Superior temporal gyrus (tissue), 1 donor: ENCODE data around the gene FCRL2.

Experiments
- DNase-seq: peaks from one replicate; pipeline ENCODE4 v3.0.0-alpha.2; 2016; ENCODE audit errors: extremely low spot score

The FCRL2 gene

GRCh38 chr1:157776971-157777391 lies at the start of gene FCRL2:
Gene FCRL2, minus strand, starts transcription at chr1:157777132. Its CDS starts 59 bp downstream, at chr1:157777073.
- no peak for DNase-seq

GRCh38 chr1:157820299-157820698 lies 43.4 kb upstream of the FCRL2 start:
- DNase-seq: no peak

- DNase-seq: no peak
These were observed 43.0 kb upstream of the FCRL2 start, which contains the start of gene FCRL1 for GRCh38 chr1:157819896-157820295. Gene FCRL1, minus strand, starts transcription at chr1:157820120. Its CDS starts 83 bp downstream, at chr1:157820037.

GRCh38 chr1:157819215-157819614 lies 42.3 kb upstream of the FCRL2 start:
- no peak for DNase-seq

- DNase-seq: no peak
These were observed 36.3 kb upstream of the FCRL2 start for GRCh38 chr1:157813269-157813668.

- no peak for DNase-seq
These were observed 29.7 kb upstream of the FCRL2 start for GRCh38 chr1:157806431-157807149.

GRCh38 chr1:157803851-157804250 lies 26.9 kb upstream of the FCRL2 start:
- no peak for DNase-seq

- no peak for DNase-seq
These were observed 23.1 kb upstream of the FCRL2 start for GRCh38 chr1:157799996-157800395.

GRCh38 chr1:157798211-157798610 lies 21.3 kb upstream of the FCRL2 start:
- no peak for DNase-seq

- DNase-seq: no peak
These were observed 8.3 kb upstream of the FCRL2 start for GRCh38 chr1:157785248-157785647.

GRCh38 chr1:157784801-157785200 lies 7.9 kb upstream of the FCRL2 start:
- no peak for DNase-seq

GRCh38 chr1:157782931-157783330 lies 6.0 kb upstream of the FCRL2 start:
- DNase-seq: no peak

- no peak for DNase-seq
These were observed 4.1 kb upstream of the FCRL2 start for GRCh38 chr1:157781048-157781447.

- no peak for DNase-seq
These were observed 1.6 kb downstream of the FCRL2 start for GRCh38 chr1:157775101-157775870.

- DNase-seq: no peak
These were observed 2.5 kb downstream of the FCRL2 start for GRCh38 chr1:157774412-157774811.

GRCh38 chr1:157773493-157774350 lies 3.2 kb downstream of the FCRL2 start:
- no peak for DNase-seq

- no peak for DNase-seq
These were observed 5.1 kb downstream of the FCRL2 start for GRCh38 chr1:157771661-157772425.

GRCh38 chr1:157770442-157771043 lies 6.4 kb downstream of the FCRL2 start:
- DNase-seq: no peak

- no peak for DNase-seq
These were observed 10.1 kb downstream of the FCRL2 start for GRCh38 chr1:157766792-157767191.

GRCh38 chr1:157758018-157758417 lies 18.9 kb downstream of the FCRL2 start:
- no peak for DNase-seq

GRCh38 chr1:157753611-157754010 lies 23.3 kb downstream of the FCRL2 start:
- no peak for DNase-seq
